ENCODE measurements around the gene ADAM17.

GRCh38 chr2:9548506-9548905 lies 7.1 kb downstream of the ADAM17 start:
- TF ChIP-seq CTCF (IDR thresholded peaks at IDR 0.05 in 8 of 11, conservative IDR thresholded peaks at IDR 0.05 in 3 of 11), result no peak
- TF ChIP-seq POLR2AphosphoS5 (IDR thresholded peaks at IDR 0.05), result no peak
- no peak for TF ChIP-seq POLR2A (IDR thresholded peaks at IDR 0.05)

Measured in spleen (tissue), 7 donors.